GM18499 (cell line): Measurements from ENCODE around the gene SPACA1.

Source experiments
- ATAC-seq: cut with Tn5 transposase; IDR thresholded peaks from one replicate; pipeline ENCODE4 v1.9.1; 2021; ENCODE audit warnings: moderate number of reproducible peaks; ENCODE audit not compliant: insufficient read depth, unreplicated experiment

The SPACA1 gene

GRCh38 chr6:88086792-88087191 is 39.2 kb downstream of the SPACA1 start:
- ATAC-seq = no peak

DNA sequence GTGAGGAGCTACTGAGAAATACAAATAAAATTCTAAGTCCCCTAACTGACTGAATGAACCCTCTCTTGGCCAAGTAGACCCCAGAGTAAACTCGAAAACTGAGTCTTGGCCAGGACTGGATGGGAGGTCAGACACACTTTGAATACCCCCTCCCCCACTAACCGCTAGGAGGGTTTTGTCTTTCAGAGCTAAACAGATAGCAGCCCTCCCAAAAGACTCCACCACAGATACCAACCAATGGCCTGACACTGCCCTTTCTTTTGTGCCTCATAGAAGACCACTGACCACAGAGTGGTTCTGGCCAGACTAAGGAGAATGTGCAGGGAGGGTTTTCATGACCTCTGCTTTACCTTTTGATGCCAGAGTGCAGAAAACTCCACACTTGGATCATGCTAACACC is 42.1 kb downstream of the SPACA1 start:
- no peak for ATAC-seq

- no peak for ATAC-seq
Measured at GRCh38 chr6:88105741-88106340, 58.2 kb downstream of the SPACA1 start.

GRCh38 chr6:88107241-88107640 is 59.6 kb downstream of the SPACA1 start:
- no peak for ATAC-seq

DNA sequence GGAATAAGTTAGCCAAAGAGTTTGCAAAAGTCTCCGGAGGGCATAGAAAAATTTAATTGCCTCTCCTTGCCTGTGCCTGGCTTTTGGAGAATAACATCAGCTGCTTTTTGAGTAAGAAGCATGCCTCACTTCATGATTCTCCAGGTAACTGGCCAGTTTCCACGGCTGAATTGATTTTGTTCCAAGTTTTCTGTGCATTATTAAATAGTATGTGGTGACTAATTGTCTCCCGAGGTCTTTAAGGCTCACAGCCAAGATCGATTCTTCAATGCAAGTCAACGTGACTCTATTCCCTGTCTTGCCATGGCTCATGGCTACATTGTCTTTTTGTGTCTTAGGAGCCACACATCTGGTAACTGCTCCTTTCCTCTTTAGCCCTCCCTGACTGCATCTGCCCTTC is 64.3 kb downstream of the SPACA1 start:
- ATAC-seq = no peak

- no peak for ATAC-seq
Measured at GRCh38 chr6:88114838-88115237, 67.2 kb downstream of the SPACA1 start.

GRCh38 chr6:88115307-88115706 is 67.7 kb downstream of the SPACA1 start:
- no peak for ATAC-seq

DNA sequence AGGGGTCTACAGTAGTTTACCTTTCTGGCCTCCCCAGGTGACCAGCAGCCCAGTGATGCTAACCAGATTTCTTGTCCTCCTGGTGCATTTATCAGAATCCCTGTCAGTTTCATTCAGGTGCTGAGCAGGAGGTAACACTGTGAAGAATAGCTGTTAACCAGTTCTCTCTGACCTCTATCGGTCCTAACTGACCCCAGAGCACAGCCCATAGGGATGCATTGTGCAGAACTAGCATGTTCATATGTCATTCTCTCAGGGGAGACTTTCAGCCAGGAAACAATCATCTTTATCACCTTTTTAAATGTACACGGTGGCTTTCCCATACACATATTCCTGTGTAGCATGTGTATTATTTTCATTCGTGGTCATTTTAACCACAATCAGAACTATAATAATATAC is 68.6 kb downstream of the SPACA1 start:
- no peak for ATAC-seq
